ENCODE measurements around the gene ZNF436. TPM values are rescaled to one million over a fixed set of nuclear protein-coding genes. Genes with fewer than 3 reads are reported as not detected.

Gene ZNF436
- total and polyA plus RNA-seq, 2 of the 13 experiments (the other 11 are each of a cell fraction or from before 2014, with no cell fraction given) = 4.3 to 9.9 TPM

GRCh38 chr1:23344111-23344986 lies 25.3 kb downstream of the ZNF436 start, which contains the start of gene HNRNPR (continued):
- peak; percentile 89; the same call in 1 of the 2 replicates for TF ChIP-seq ZBTB4 (CRISPR knock-in tag; IDR thresholded peaks at IDR 0.05; ENCODE audit: borderline replicate concordance)
- peak; percentile 85 for TF ChIP-seq SPEN (CRISPR knock-in tag; IDR thresholded peaks at IDR 0.05; ENCODE audit: low read depth)
- peak; percentile 97 for TF ChIP-seq PBX2 (CRISPR knock-in tag; IDR thresholded peaks at IDR 0.05)
- no peak; the same call in 1 of the 2 replicates for TF ChIP-seq ZNF816 (CRISPR knock-in tag; IDR thresholded peaks at IDR 0.05; ENCODE audit: borderline replicate concordance)
- no peak; the same call in 1 of the 2 replicates for TF ChIP-seq ZKSCAN8 (CRISPR knock-in tag; IDR thresholded peaks at IDR 0.05; ENCODE audit: borderline replicate concordance)
- TF ChIP-seq ZNF883 (CRISPR knock-in tag; IDR thresholded peaks at IDR 0.05; ENCODE audit: not compliant biosample characterization) = peak; percentile 51
- no peak for TF ChIP-seq ZNF180 (CRISPR knock-in tag; IDR thresholded peaks at IDR 0.05; ENCODE audit: borderline replicate concordance, low read depth)
- TF ChIP-seq FOXA1 (IDR thresholded peaks at IDR 0.05) = no peak
- TF ChIP-seq FOXA1 (CRISPR knock-in tag; IDR thresholded peaks at IDR 0.05) = 0 out of 2 replicates have a peak, but pooled peaks have one; percentile 1
- TF ChIP-seq DNMT1 (CRISPR knock-in tag; IDR thresholded peaks at IDR 0.05) = no peak; the same call in 1 of the 2 replicates
- no peak for TF ChIP-seq CBFB (CRISPR knock-in tag; IDR thresholded peaks at IDR 0.05)
- TF ChIP-seq TCF7 (IDR thresholded peaks at IDR 0.05; ENCODE audit: low read depth) = no peak
- peak; percentile 94 for TF ChIP-seq RBFOX2 (IDR thresholded peaks at IDR 0.05; ENCODE audit: low read depth, low read length)
- TF ChIP-seq HMGA1 (CRISPR knock-in tag; conservative IDR thresholded peaks at IDR 0.05) = no peak
- TF ChIP-seq AKNA (CRISPR knock-in tag; IDR thresholded peaks at IDR 0.05; ENCODE audit: borderline replicate concordance) = no peak
- peak; percentile 51; the same call in 1 of the 2 replicates for TF ChIP-seq ZNF33B (CRISPR knock-in tag; IDR thresholded peaks at IDR 0.05)
- TF ChIP-seq ZNF335 (CRISPR knock-in tag; IDR thresholded peaks at IDR 0.05) = peak; percentile 28; the same call in 1 of the 2 replicates

Measured in HepG2 (cell line).